Endothelial cell of umbilical vein (primary cell): ENCODE measurements around the gene PTPN3.

Source experiments
- CTCF ChIP-seq, 2 donors: IDR thresholded peaks; 1 replicate in 1 of 2; 2 replicates in 1 of 2; pipeline ENCODE4 v1.5.1; 2011; ENCODE audit warnings: low read length in 2 of 2, mild to moderate bottlenecking in 2 of 2, moderate library complexity in 2 of 2, control low read depth in 1 of 2, inconsistent platforms in 1 of 2, low read depth in 1 of 2; ENCODE audit not compliant: insufficient read depth in 1 of 2; ENCODE audit errors: extremely low read depth in 1 of 2
- EZH2 ChIP-seq: IDR thresholded peaks from 2 replicates; pipeline ENCODE4 v1.6.1; 2012; ENCODE audit warnings: borderline replicate concordance, low read depth, mild to moderate bottlenecking, moderate library complexity, low read length, inconsistent platforms; ENCODE audit not compliant: severe bottlenecking
- GATA2 ChIP-seq: IDR thresholded peaks from 2 replicates; pipeline ENCODE4 v1.7.0; 2011; ENCODE audit warnings: low read depth, mild to moderate bottlenecking, moderate library complexity, mixed read lengths, low read length; ENCODE audit not compliant: insufficient read length, insufficient read depth
- JUN ChIP-seq: IDR thresholded peaks from 2 replicates; pipeline ENCODE4 v1.6.1; 2011; ENCODE audit warnings: borderline replicate concordance, low read depth; ENCODE audit not compliant: insufficient read length, insufficient read depth
- MAX ChIP-seq: IDR thresholded peaks from 2 replicates; pipeline ENCODE4 v1.6.1; 2011; ENCODE audit not compliant: insufficient read depth, insufficient read length
- MYC ChIP-seq: IDR thresholded peaks from one replicate; pipeline ENCODE4 v1.6.1; 2011; ENCODE audit warnings: mild to moderate bottlenecking, low read depth, low read length
- POLR2A ChIP-seq: IDR thresholded peaks from 2 replicates; pipeline ENCODE4 v1.6.1; 2012; ENCODE audit warnings: low read depth, mild to moderate bottlenecking, control low read depth, low read length
- POLR2AphosphoS5 ChIP-seq: IDR thresholded peaks from 2 replicates; pipeline ENCODE4 v1.6.1; 2012; ENCODE audit warnings: low read depth, mild to moderate bottlenecking, control low read depth, low read length, moderate library complexity; ENCODE audit not compliant: insufficient read depth

- no peak for TF ChIP-seq CTCF (IDR thresholded peaks at IDR 0.05; ENCODE audit: extremely low read depth in 1 of 2, insufficient read depth in 1 of 2, low read depth in 1 of 2, low read length in 2 of 2)
- TF ChIP-seq POLR2A: no peak
- no peak for TF ChIP-seq MAX
- TF ChIP-seq EZH2: no peak
- no peak for TF ChIP-seq POLR2AphosphoS5
- TF ChIP-seq JUN: no peak
- TF ChIP-seq MYC: no peak
- no peak for TF ChIP-seq GATA2
Observed at GRCh38 chr9:109474944-109475343, 23.2 kb downstream of the PTPN3 start.
